ENCODE measurements around the gene SLC17A9.

SLC17A9 gene, protein sequence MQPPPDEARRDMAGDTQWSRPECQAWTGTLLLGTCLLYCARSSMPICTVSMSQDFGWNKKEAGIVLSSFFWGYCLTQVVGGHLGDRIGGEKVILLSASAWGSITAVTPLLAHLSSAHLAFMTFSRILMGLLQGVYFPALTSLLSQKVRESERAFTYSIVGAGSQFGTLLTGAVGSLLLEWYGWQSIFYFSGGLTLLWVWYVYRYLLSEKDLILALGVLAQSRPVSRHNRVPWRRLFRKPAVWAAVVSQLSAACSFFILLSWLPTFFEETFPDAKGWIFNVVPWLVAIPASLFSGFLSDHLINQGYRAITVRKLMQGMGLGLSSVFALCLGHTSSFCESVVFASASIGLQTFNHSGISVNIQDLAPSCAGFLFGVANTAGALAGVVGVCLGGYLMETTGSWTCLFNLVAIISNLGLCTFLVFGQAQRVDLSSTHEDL

GRCh38 chr20:62952373-62952967 lies at the start of gene SLC17A9:
TSS of gene SLC17A9 (plus strand) at chr20:62952709. CDS start at chr20:62952831, 122 bp downstream.
- no peak for DNase-seq

DNA sequence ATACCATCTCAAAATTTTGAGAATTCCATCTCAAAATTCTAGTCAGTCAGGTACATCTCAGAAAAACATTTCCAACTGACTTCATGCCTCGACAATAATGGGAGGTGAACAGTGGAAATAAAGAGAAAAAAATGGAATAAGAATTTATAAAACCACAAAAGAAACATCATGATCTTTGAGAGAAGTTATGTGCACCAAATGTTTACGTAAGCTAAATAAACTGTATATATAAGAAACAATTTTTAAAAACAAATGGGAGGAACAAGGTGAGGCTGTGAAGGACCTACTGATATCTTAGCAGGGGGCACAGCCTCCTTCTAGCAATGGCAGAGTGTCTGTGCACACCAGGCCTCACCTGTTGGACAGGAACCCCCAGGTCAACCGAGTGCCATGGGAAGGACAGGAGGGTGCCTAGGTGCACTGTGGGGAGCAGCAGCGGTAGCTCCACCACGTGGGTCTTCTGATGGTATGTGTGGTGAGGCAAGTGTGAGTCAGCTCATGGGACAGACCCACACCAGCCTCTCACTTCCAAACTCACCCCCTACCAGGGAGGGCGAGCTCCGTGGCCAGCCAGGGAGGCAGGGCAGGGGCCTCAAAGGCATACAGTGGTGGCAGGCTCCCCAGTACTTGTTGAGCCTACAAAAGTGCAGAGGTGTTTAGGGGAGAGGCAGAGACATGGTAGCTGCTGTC lies 49.4 kb upstream of the SLC17A9 start:
- DNase-seq = no peak

GRCh38 chr20:62905536-62906117 lies 46.9 kb upstream of the SLC17A9 start:
- no peak for DNase-seq

- no peak for DNase-seq
Observed at GRCh38 chr20:62906209-62906608, 46.3 kb upstream of the SLC17A9 start.

DNA sequence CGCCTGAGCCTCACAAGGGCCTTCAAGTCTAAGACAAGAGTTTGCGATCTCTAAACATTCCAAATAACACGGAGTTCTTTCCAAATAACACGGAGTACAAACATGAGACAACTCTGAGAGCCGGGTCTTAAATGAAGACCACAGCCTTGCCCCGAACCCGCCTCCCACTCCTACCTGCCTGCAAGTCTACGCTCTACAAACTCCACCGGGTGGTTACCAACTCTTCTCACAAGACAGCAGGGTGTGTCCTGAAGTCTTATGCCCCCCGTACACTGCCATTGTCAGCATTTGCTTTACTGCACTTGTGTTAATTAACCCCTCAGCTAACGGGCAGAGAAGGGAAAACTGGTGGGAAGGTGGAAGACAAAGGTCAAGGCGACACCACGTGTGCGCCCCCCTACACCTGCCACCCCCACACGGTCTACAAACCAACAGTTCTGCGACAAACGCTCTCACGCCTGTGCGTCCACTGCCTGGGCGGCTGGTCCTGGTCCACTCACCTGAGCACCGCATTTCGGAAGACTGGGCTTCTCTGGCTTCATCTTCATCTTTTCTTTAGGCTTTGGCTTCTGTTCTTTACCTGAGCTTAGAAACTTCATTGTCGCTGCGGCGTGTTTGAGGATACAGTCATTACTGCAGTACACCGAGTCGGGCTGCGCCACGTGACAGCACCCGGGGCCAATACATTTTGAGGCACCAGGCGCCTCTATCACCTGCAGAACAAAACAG lies 45.7 kb upstream of the SLC17A9 start:
- DNase-seq = no peak

DNA sequence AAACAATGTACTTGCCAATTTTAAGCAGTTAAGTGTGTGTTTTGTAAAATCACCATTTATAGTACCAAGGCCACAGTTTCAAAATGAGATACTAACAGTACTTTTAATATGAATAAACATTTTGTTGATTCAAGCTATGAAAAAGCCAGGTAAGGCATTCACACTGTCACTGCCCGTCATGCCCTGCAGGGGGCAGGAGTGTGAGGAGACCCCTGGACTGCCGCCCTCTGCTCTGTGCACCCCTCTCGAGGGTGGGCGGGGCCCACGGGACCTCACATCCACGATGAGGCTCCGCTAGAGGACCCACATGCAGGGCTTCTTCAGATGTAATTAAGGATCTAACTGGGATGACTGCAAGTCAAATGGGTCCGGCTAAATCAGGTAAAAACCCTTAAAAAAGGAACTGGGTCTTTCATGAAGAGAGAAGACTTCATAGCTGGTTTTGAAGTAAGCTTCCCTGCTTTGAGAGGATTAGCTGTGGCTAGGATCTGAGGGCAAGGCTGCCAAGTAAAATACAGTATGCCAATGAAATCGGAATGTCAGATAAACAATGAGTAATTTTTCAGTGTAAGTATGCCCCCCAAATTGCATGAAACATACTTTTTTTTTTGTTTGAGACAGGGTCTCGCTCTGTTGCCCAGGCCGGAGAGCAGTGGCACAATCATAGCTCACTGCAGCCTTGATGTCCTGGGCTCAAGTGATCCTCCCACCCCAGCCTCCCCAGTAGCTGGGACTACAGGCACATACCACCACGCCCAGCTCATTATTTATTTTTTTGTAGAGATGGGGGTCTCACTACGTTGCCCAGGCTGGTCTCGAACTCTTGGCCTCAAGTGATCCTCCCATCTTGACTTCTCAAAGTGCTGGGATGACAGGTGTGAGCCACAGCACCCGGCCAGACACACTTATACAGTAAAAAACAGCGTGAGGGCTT lies 44.9 kb upstream of the SLC17A9 start:
- no peak for DNase-seq

DNA sequence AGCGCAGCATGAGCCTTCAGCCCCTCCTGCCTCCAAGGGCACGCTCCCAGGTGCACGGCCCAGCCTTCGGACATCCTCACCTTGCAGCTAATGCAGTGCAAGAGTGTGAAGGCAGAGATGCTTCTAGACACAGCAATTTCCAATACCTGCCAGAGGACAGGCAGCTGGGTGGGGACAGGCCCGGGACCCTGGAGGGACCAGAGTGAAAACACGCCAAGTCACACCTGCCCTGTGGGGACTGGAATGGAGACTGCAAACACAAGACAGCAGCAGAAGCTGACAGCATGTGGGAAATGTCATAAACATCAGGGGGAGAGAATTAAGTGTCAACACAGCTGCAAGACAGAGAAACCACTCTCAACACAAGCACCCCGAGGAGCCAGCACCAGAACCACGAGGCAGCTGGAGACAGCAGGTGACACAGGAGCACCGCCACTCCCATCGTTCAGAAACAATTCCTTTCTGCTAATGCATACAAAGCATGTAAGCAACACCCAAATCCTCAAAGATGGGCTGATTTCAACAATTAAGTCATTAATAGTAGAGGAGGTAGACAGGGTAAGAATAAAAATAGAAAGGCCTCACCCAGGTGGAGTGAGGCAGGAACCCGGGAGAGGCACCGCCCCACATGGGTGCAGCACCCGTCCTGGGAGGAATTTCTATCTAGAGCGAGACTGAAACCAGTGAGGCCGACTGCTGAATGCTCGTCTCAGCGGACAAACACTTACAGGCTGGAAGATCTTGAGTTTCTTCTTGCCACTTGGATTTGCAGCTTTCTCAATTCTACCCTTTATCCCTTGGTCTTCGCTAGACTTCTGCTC lies 43.3 kb upstream of the SLC17A9 start:
- DNase-seq = no peak

DNA sequence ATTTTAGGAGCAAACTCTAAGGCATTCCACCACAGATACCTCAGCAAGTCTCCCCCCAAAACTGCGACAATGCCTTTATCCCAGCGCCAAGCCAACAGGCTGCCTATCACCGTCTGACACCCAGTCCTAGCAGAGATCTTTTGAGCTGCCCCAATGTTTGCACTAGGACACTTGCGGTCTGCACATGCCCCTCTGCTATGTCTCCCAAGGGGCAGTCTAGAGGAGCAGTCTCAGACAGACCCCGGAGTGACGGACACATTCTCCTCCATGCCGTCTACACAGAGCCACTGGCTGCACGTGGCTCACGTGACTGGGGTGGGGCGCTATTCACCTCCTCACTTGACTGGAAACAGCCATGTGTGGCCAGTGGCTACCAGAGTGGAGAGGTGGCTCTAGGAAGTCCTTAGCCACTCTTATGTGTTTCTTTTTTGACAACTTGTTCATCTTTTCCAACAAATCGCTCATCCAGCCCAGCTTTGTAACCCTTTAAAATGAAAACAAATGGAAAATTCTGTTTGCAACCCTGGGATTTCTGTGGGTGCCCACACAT lies 42.2 kb upstream of the SLC17A9 start:
- DNase-seq = no peak

DNA sequence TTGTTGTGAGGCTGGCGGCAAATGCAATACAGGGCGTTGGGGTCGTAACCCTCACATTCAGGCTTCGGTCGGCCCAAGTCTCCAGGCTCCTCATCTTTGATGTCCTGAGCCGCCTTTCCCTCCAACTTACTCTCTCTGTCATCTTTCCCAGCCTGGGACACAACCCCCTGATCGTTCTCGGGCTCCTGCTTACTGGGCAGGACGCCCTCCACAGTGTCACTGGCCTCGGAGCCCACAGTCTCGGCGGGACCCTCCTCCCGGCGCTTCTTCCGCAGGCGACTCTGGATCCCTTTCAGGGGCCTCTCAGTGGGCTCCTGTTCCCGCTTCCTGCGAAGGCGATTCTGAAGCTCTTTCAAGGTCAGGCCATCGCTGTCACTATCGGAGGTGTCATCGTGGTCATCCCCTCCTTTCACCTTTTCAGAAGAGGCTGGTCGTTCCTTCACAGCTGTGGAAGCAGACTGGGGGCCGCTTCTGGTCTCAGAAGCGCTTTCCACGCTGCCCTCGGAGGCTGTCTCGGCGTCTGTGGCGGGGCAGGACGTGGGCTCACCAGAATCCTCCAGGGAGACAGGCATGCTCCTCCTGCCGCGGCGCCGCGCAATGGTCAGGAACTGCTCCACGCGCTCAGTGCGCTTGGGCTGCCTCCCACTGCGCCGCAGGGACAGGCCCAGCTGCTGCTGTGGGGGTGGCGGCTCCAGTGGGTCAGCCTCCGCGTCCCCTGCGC lies 41.6 kb upstream of the SLC17A9 start:
- DNase-seq = no peak

DNA sequence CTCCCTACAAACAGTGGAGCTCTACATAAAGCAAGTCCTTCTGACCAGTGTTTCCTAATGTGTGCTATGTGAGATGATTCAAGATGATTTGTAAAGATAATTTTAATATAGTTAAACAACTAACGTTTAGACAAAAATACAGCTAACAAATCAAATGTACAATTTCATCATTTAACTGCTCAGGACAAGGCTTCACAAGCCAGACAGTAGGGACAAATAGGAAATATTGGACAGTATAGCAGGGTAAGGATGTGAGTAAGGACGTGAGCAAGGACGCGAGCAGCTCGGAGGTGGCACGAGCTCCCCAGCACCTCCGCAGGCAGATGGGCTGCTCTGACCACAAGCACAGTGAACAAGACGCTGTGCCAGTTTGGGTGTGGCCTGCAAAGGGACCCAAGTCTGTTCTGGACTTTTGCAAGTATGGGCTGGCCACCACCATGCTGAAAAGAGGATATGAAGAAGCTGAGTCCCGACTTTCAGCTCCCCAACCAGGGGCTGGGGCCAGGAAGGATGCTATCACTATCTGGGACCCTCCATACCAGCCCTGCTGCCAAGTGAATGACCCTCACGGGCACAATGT lies 40.7 kb upstream of the SLC17A9 start:
- no peak for DNase-seq

DNA sequence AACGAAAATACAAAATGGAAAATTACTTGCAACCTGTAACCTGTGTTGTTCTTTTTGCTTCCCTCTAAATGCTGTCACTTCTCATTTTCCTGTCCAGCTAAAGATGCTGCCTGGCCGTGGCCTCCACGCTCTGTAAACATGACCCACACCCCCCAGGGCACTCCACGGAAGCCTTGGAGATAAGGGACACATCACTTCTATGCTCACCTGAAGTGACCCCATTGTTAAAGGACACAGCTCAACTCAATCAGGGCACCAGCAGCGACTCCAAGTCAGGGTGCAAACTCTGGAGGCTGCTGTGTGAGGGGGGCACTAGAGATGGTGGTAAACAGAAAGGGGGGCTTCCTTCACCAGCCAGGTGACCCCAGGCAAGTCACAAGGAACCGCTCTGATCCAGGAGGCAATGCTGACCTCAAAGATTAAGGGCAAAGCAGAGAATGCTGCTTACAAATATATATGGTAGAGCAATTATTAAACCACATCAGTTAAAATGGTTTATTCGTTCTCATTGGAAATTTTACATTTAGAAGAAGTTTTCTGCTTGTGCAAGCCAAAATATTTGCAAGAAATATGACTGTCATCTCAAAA lies 39.4 kb upstream of the SLC17A9 start:
- DNase-seq = no peak

DNA sequence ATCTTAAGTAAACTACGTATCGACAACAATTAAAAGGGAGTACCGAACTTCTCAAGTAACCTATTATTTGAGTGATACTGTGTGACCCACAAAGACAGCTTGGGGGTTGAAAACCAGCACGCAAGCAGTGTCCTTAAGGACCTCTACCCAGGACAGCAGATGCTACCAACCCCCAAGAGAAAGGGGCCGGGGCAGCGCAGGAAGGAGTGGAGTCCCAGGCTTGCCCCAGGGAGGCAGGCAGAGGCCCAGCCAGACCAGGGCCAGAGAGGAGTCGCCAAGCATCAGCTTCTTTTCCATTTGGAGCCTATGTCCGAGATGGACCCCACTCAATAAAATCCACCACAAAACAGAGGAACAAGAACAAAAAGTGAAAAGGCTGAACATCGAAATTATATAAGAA lies 38.1 kb upstream of the SLC17A9 start:
- no peak for DNase-seq

DNA sequence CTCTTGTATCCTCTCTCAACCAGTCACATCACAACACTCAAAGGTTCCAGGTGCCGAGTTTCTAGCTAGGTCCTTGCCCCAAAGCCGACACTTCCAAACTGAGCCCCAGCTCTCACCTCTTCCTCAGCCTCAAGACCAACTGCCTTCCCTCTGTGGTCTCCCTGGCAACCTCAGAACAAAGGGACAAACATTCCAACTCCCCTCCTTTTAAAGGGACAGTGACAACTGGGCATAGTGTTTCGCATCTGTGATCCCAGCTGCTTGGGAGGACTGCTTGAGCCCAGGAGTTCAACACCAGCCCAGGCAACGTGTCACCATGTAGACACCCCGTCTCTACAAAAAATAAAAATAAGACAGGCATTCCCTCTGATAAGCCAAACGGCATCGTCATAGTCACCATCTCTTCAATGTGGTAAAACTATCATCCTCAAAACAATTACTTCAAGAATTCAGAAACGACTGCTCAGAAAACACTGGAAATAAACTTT lies 37.5 kb upstream of the SLC17A9 start:
- no peak for DNase-seq

DNA sequence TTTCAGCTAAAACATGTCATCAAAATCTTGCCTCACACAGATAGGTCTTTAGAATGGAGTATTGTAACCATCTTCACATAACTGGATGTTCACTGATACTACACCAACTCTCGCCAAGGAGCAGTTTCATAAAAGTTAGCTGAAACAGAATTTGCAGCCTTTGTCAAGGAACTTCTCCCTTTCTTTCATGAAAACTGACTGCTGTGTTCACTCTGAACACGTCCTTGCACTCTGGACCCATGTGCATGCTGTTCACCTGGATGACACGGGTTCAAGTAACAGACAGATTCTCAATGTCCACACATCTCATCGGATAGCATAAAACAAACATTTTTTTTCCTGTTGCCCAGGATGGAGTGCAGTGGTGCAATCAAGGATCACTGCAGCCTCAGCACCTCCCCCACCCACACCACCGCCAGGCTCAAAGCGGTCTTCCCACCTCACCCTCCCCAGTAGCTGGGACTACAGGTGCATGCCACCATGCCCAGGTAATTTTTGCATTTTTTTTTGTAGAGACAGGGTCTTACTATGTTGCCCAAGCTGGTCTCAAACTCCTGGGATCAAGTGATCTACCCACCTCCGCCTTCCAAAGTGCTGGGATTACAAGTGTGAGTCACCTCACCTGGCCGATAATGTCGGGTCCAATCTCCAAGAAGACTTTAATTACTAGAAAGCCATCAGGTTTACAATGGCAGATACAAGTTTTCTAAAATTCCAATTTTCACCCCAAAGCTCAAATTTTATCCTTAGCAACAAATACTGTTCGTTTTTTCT lies 35.6 kb upstream of the SLC17A9 start:
- no peak for DNase-seq

DNA sequence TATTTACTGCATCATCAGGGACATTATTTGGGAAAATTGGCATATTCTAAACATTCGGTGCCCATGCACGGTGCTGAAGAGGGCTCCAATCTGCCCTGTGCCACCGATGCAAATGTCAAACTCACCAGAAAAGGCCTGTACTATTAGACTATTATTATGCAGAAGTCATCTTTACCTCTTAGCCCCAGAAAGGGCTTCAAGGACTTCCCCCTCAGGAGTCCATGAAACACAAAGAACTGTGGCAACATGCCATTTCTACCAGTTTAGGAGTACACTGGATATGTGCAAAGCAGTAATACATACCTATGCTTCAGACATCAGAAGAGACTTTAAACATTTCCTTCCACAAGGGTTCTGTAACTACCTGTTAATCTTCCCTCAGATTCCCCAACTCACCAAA lies 34.8 kb upstream of the SLC17A9 start:
- DNase-seq = no peak

DNA sequence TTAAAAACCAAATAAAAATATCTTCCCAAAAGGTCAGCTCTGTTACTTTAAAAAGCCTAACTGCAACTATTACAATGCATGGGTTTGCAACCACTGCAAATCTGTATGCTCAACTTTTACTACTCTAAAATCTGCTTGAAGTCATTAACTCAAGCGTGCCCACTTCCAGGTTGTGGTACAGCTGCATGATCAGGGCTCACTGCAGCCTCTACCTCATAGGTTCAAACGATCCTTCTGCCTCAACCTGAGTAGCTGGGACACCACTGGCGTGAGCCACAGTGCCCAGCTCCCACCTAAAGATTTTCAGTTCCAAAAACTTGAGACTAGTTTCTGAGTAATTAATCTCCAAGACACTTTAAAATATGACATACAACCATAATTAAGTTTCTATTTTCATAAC lies 34.4 kb upstream of the SLC17A9 start:
- no peak for DNase-seq

DNA sequence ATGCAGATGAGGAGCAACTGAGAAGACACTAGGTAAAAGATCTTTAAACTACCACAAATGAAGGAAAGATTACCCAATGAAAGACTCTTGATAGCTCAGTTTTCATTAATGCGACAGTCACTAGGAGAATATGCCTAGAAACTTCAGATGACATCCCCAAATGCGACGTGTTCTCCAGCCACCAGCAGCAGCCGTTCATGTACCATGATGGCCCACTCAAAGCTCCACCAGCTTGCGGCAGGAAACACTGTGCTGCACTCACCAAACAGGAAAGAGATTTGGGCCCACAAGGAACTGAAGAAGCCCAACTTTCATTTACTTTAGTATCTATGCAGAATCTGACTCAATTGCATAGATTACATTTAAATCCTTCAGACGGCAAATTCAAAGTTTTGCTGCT lies 33.7 kb upstream of the SLC17A9 start:
- DNase-seq = no peak

- DNase-seq = no peak
Observed at GRCh38 chr20:62920039-62920645, 32.4 kb upstream of the SLC17A9 start.

All from 8988T (cell line).